ENCODE results near the gene DNAJB8. TPM values are rescaled to one million over a fixed set of nuclear protein-coding genes. Genes with fewer than 3 reads are reported as not detected.

DNAJB8 gene
- total and polyA plus RNA-seq, 2 experiments from 2014 or later, result not detected

GRCh38 chr3:128448491-128448890, 18.2 kb downstream of the DNAJB8 start:
- Histone ChIP-seq H3K9me3 (ENCODE audit: low read depth) (no peaks in the 10 kb centered on the region), H3K4me3 (no peak overlapping the region), H3K27me3 (peaks cover 26% of the 10 kb centered on the region), H3K4me1 (ENCODE audit: low read depth) (no peaks in the 10 kb centered on the region), H3K36me3 (no peaks in the 10 kb centered on the region), H3K27ac (no peak overlapping the region)
- no peak for TF ChIP-seq CTCF (IDR thresholded peaks at IDR 0.05; ENCODE audit: low read depth, low read length)
- no peak for DNase-seq (ENCODE audit: low read depth in 1 of 2, low spot score in 1 of 2)

GRCh38 chr3:128447561-128448013, 19.1 kb downstream of the DNAJB8 start:
- H3K27me3 ChIP-seq, result peaks cover 23% of the 10 kb centered on the region
- no peaks in the 10 kb centered on the region for H3K9me3 ChIP-seq (ENCODE audit: low read depth)
- no peak for TF ChIP-seq CTCF (IDR thresholded peaks at IDR 0.05; ENCODE audit: low read depth, low read length)
- H3K27ac ChIP-seq, result no peak overlapping the region
- no peaks in the 10 kb centered on the region for H3K36me3 ChIP-seq
- H3K4me3 ChIP-seq, result no peak overlapping the region
- no peaks in the 10 kb centered on the region for H3K4me1 ChIP-seq (ENCODE audit: low read depth)
- no peak for DNase-seq (ENCODE audit: low read depth in 1 of 2, low spot score in 1 of 2)

GRCh38 chr3:128446821-128447220, 19.9 kb downstream of the DNAJB8 start:
- H3K36me3 ChIP-seq, result no peaks in the 10 kb centered on the region
- H3K27me3 ChIP-seq, result peaks cover 31% of the 10 kb centered on the region
- no peak for TF ChIP-seq CTCF (IDR thresholded peaks at IDR 0.05; ENCODE audit: low read depth, low read length)

GRCh38 chr3:128445357-128445756, 21.3 kb downstream of the DNAJB8 start:
- DNase-seq (ENCODE audit: low read depth in 1 of 2, low spot score in 1 of 2), result no peak
- Histone ChIP-seq H3K9me3 (ENCODE audit: low read depth) (no peaks in the 10 kb centered on the region), H3K27me3 (peaks cover 44% of the 10 kb centered on the region), H3K27ac (no peak overlapping the region), H3K4me1 (ENCODE audit: low read depth) (no peaks in the 10 kb centered on the region), H3K36me3 (no peaks in the 10 kb centered on the region), H3K4me3 (no peak overlapping the region)
- no peak for TF ChIP-seq CTCF (IDR thresholded peaks at IDR 0.05; ENCODE audit: low read depth, low read length)

More at GRCh38 chr3:128446821-128447220, 19.9 kb downstream of the DNAJB8 start:
- H3K4me3 ChIP-seq, result no peak overlapping the region
- no peaks in the 10 kb centered on the region for H3K9me3 ChIP-seq (ENCODE audit: low read depth)
- H3K27ac ChIP-seq, result no peak overlapping the region
- no peak for DNase-seq (ENCODE audit: low read depth in 1 of 2, low spot score in 1 of 2)
- H3K4me1 ChIP-seq (ENCODE audit: low read depth), result no peaks in the 10 kb centered on the region

- H3K27me3 ChIP-seq, result peaks cover 53% of the 10 kb centered on the region
- DNase-seq (ENCODE audit: low read depth in 1 of 2, low spot score in 1 of 2), result no peak
- H3K4me3 ChIP-seq, result no peak overlapping the region
- TF ChIP-seq CTCF (IDR thresholded peaks at IDR 0.05; ENCODE audit: low read depth, low read length), result no peak
- H3K9me3 ChIP-seq (ENCODE audit: low read depth), result no peaks in the 10 kb centered on the region
- no peaks in the 10 kb centered on the region for H3K36me3 ChIP-seq
- no peak overlapping the region for H3K27ac ChIP-seq
- no peaks in the 10 kb centered on the region for H3K4me1 ChIP-seq (ENCODE audit: low read depth)
These were observed 22.9 kb downstream of the DNAJB8 start for GRCh38 chr3:128443771-128444170.

GRCh38 chr3:128442949-128443348, 23.7 kb downstream of the DNAJB8 start:
- no peak overlapping the region for H3K27ac ChIP-seq
- TF ChIP-seq CTCF (IDR thresholded peaks at IDR 0.05; ENCODE audit: low read depth, low read length), result no peak
- H3K27me3 ChIP-seq, result peaks cover 55% of the 10 kb centered on the region
- DNase-seq (ENCODE audit: low read depth in 1 of 2, low spot score in 1 of 2), result no peak
- no peak overlapping the region for H3K4me3 ChIP-seq
- no peaks in the 10 kb centered on the region for H3K4me1 ChIP-seq (ENCODE audit: low read depth)
- no peaks in the 10 kb centered on the region for H3K9me3 ChIP-seq (ENCODE audit: low read depth)
- no peaks in the 10 kb centered on the region for H3K36me3 ChIP-seq

Measured in cardiac muscle cell (in vitro differentiated cells and primary cell).